IgD-negative memory B cell (primary cell): Measurements from ENCODE around the gene ZNF248. TPM values are rescaled to one million over a fixed set of nuclear protein-coding genes. Genes with fewer than 3 reads are reported as not detected.
"Not testable (repeated sequence)": the region's sequence is repeated elsewhere in the genome, so short reads cannot be mapped to it uniquely, and the experiment has no call there.

ENCODE experiments used
- H3K27ac Mint-ChIP-seq, 3 donors: one replicate each; pipeline ENCODE4 v1.8.0; 2020 to 2022; ENCODE audit warnings: mild to moderate bottlenecking in 3 of 3, mixed read lengths in 3 of 3, moderate library complexity in 1 of 3
- H3K27me3 Mint-ChIP-seq: one replicate; pipeline ENCODE4 v1.8.0; 2021; ENCODE audit warnings: mixed read lengths
- H3K36me3 Mint-ChIP-seq: one replicate; pipeline ENCODE4 v1.8.0; 2020; ENCODE audit warnings: mild to moderate bottlenecking, mixed read lengths
- H3K4me1 Mint-ChIP-seq, 3 donors: one replicate each; pipeline ENCODE4 v1.8.0; 2020 to 2022; ENCODE audit warnings: mixed read lengths in 3 of 3, mild to moderate bottlenecking in 1 of 3
- H3K4me3 Mint-ChIP-seq, 4 donors: one replicate each; pipeline ENCODE4 v1.8.0; 2020 to 2022; ENCODE audit warnings: mild to moderate bottlenecking in 4 of 4, mixed read lengths in 4 of 4, moderate library complexity in 3 of 4
- H3K9me3 Mint-ChIP-seq, 3 donors: one replicate each; pipeline ENCODE4 v1.8.0; 2020 to 2021; ENCODE audit warnings: mixed read lengths in 3 of 3, mild to moderate bottlenecking in 1 of 3
- polyA plus RNA-seq: library from polyadenylated mRNA; unstranded; fragments of 300-500 nt; fragmentation: Illumina TruSeq; gene quantifications from one replicate; pipeline ENCODE4 v1.2.3, GENCODE V29; 2021

The ZNF248 gene
- polyA plus RNA-seq, 1 donor from 2014 or later = 8.8 TPM

- no peaks in the 10 kb centered on the region for H3K36me3 Mint-ChIP-seq
- no peaks in the 10 kb centered on the region for H3K4me1 Mint-ChIP-seq
- H3K4me3 Mint-ChIP-seq = no peak overlapping the region
- H3K9me3 Mint-ChIP-seq = peaks cover 0 to 6% (median 0%) of the 10 kb centered on the region in 3 donors
- H3K27me3 Mint-ChIP-seq = no peaks in the 10 kb centered on the region
- H3K27ac Mint-ChIP-seq = no peak overlapping the region
Observed at GRCh38 chr10:37741831-37742230, 115.6 kb downstream of the ZNF248 start.

GRCh38 chr10:37739181-37739580 is 118.2 kb downstream of the ZNF248 start:
- H3K4me1 Mint-ChIP-seq = no peaks in the 10 kb centered on the region
- H3K27me3 Mint-ChIP-seq = no peaks in the 10 kb centered on the region
- peaks cover 0 to 3% (median 0%) of the 10 kb centered on the region in 3 donors for H3K9me3 Mint-ChIP-seq
- H3K4me3 Mint-ChIP-seq = no peak overlapping the region
- H3K36me3 Mint-ChIP-seq = peaks cover 1% of the 10 kb centered on the region
- H3K27ac Mint-ChIP-seq = no peak overlapping the region

GRCh38 chr10:37738241-37738640 is 119.2 kb downstream of the ZNF248 start:
- H3K4me1 Mint-ChIP-seq, H3K4me3 Mint-ChIP-seq, H3K9me3 Mint-ChIP-seq, H3K36me3 Mint-ChIP-seq, H3K27ac Mint-ChIP-seq, H3K27me3 Mint-ChIP-seq: not testable (repeated sequence)

- Mint-ChIP-seq H3K27ac (no peak overlapping the region), H3K9me3 (peaks cover 0 to 3% (median 0%) of the 10 kb centered on the region in 3 donors)
Observed at GRCh38 chr10:37737336-37737735, 120.1 kb downstream of the ZNF248 start.

GRCh38 chr10:37736120-37736519 is 121.3 kb downstream of the ZNF248 start:
- no peaks in the 10 kb centered on the region for H3K4me1 Mint-ChIP-seq
- H3K36me3 Mint-ChIP-seq = peaks cover 1% of the 10 kb centered on the region

More at GRCh38 chr10:37737336-37737735, 120.1 kb downstream of the ZNF248 start:
- Mint-ChIP-seq H3K36me3 (peaks cover 1% of the 10 kb centered on the region), H3K4me3 (no peak overlapping the region), H3K27me3 (no peaks in the 10 kb centered on the region), H3K4me1 (no peaks in the 10 kb centered on the region)

GRCh38 chr10:37734971-37735370 is 122.4 kb downstream of the ZNF248 start:
- Mint-ChIP-seq H3K4me1 (no peaks in the 10 kb centered on the region), H3K4me3 (no peak overlapping the region), H3K9me3 (peaks cover 0 to 1% (median 0%) of the 10 kb centered on the region in 3 donors), H3K36me3 (peaks cover 1% of the 10 kb centered on the region), H3K27me3 (no peaks in the 10 kb centered on the region), H3K27ac (peak overlapping the region in 1 of 3 donors; percentile 19)

More at GRCh38 chr10:37736120-37736519, 121.3 kb downstream of the ZNF248 start:
- Mint-ChIP-seq H3K9me3 (peaks cover 0 to 3% (median 0%) of the 10 kb centered on the region in 3 donors), H3K27me3 (no peaks in the 10 kb centered on the region), H3K4me3 (no peak overlapping the region), H3K27ac (no peak overlapping the region)

Other genes starting within 250 kb of the ZNF248 start
- 3.2 TPM for gene ZNF25, start 119.0 kb upstream of the ZNF248 start, polyA plus RNA-seq
- gene ZNF33A, start 153.1 kb upstream of the ZNF248 start, polyA plus RNA-seq = 25.0 TPM
- gene ZNF37A, start 236.7 kb upstream of the ZNF248 start, polyA plus RNA-seq = 6.2 TPM